ENCODE results near the gene ACKR1. TPM values are rescaled to one million over a fixed set of nuclear protein-coding genes. Genes with fewer than 3 reads are reported as not detected.

ACKR1 gene
- total and polyA plus RNA-seq, 2 donors (not counting 3 experiments of a cell fraction or from before 2014, with no cell fraction given): 0.15 to 1.3 TPM

DNA sequence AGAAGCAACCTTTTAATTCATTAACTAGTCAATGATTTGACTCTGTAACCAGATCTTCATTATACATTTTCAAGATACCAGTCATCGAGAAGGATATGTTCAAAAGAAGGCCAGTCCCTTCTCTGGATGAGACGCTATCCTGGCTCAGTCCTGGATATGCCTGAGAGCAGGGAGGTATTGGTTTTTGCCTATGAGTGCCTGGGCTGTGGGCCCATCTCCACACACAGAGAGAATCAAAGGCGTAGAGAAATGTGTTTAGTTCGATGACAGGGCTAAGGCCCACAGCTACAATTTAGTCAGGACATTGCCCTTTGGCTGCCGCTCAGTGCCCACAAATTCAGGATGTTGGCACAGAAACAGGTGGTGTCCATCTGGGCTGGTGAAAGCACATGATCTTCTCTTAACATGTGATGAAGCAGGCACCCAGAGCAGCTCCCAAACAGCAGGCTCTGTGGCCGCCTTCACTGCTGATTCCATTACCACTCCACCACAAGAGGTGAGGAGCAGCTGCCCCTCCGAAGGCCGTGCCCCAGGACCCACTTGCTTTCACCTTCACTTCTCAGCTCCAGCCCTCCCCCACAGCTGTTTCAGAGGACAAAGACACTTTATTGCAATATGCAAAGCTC lies 24.7 kb downstream of the ACKR1 start:
- intact Hi-C loops (cut with micrococcal nuclease): no loop called here
- CTCF ChIA-PET: interaction anchor here (0.8 to 2.7 kb wide), 13 partner anchors 9 to 569 kb away, joined by 3 to 16 read pairs (median 4); no protein-coding TSS in a partner anchor
- no peak overlapping the region for H2AFZ ChIP-seq (ENCODE audit: low read depth, low read length)
- TF ChIP-seq, protein P1, sequence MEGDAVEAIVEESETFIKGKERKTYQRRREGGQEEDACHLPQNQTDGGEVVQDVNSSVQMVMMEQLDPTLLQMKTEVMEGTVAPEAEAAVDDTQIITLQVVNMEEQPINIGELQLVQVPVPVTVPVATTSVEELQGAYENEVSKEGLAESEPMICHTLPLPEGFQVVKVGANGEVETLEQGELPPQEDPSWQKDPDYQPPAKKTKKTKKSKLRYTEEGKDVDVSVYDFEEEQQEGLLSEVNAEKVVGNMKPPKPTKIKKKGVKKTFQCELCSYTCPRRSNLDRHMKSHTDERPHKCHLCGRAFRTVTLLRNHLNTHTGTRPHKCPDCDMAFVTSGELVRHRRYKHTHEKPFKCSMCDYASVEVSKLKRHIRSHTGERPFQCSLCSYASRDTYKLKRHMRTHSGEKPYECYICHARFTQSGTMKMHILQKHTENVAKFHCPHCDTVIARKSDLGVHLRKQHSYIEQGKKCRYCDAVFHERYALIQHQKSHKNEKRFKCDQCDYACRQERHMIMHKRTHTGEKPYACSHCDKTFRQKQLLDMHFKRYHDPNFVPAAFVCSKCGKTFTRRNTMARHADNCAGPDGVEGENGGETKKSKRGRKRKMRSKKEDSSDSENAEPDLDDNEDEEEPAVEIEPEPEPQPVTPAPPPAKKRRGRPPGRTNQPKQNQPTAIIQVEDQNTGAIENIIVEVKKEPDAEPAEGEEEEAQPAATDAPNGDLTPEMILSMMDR (IDR thresholded peaks at IDR 0.05; ENCODE audit: extremely low read depth in 1 of 2, insufficient read depth in 1 of 2, low read depth in 1 of 2, low read length in 2 of 2): no peak
- no peak for TF ChIP-seq JUN (IDR thresholded peaks at IDR 0.05; ENCODE audit: borderline replicate concordance, insufficient read depth, insufficient read length, low read depth)
- TF ChIP-seq POLR2A (IDR thresholded peaks at IDR 0.05; ENCODE audit: low read depth, low read length): no peak
- TF ChIP-seq MYC (IDR thresholded peaks at IDR 0.05; ENCODE audit: low read depth, low read length): no peak
- no peak for TF ChIP-seq POLR2AphosphoS5 (IDR thresholded peaks at IDR 0.05; ENCODE audit: insufficient read depth, low read depth, low read length)
- TF ChIP-seq, protein P2, sequence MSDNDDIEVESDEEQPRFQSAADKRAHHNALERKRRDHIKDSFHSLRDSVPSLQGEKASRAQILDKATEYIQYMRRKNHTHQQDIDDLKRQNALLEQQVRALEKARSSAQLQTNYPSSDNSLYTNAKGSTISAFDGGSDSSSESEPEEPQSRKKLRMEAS (IDR thresholded peaks at IDR 0.05; ENCODE audit: insufficient read depth, insufficient read length): no peak
- TF ChIP-seq FOS (IDR thresholded peaks at IDR 0.05; ENCODE audit: borderline replicate concordance, insufficient read depth, low read length): no peak
- H3K9me3 ChIP-seq (replicated peaks; ENCODE audit: control insufficient read depth, insufficient read depth, low read length): no peaks in the 10 kb centered on the region
- H3K9ac ChIP-seq (replicated peaks; ENCODE audit: extremely low read depth, insufficient read depth, low read length): no peak overlapping the region
- no peaks in the 10 kb centered on the region for H3K36me3 ChIP-seq (ENCODE audit: control insufficient read depth in 2 of 2, extremely low read depth in 1 of 2, insufficient read depth in 2 of 2, low read length in 2 of 2)
- BruUV-seq (replicated peaks): no TSS peak
- H3K4me2 ChIP-seq (ENCODE audit: insufficient read depth, low read length): no peak overlapping the region
- POLR2A ChIA-PET: no interaction called here
- H3K79me2 ChIP-seq (ENCODE audit: control insufficient read depth, insufficient read depth, low read length): no peaks in the 10 kb centered on the region
- FAIRE-seq (no peak), DNase-seq (ENCODE audit: low read depth, low spot score) (no peak)
- H4K20me1 ChIP-seq (replicated peaks; ENCODE audit: control insufficient read depth, extremely low read depth, insufficient read depth, low read length): no peaks in the 10 kb centered on the region
- H3K27me3 ChIP-seq (ENCODE audit: control insufficient read depth in 2 of 2, insufficient read depth in 2 of 2, low read length in 2 of 2): no peaks in the 10 kb centered on the region
- no peak overlapping the region for H3K27ac ChIP-seq (ENCODE audit: insufficient read depth, low read depth, low read length)
- no peak overlapping the region for H3K4me3 ChIP-seq (replicated peaks in 1 of 3; ENCODE audit: insufficient read depth in 1 of 3, low read depth in 1 of 3, low read length in 3 of 3)
- H3K4me1 ChIP-seq (ENCODE audit: control insufficient read depth, extremely low read depth, insufficient read depth, low read length): no peaks in the 10 kb centered on the region
- dilution Hi-C loops (cut with MboI; ENCODE audit: extremely low pct_ligation_motif_present, low sequenced_read_pairs): no loop called here
- H3K9me1 ChIP-seq (replicated peaks; ENCODE audit: control insufficient read depth, extremely low read depth, insufficient read depth, low read length): no peaks in the 10 kb centered on the region

All from endothelial cell of umbilical vein (primary cell).